Myocyte (in vitro differentiated cells): ENCODE results near the gene IRF8. TPM values are rescaled to one million over a fixed set of nuclear protein-coding genes. Genes with fewer than 3 reads are reported as not detected.
"Not testable (repeated sequence)": the region's sequence is repeated elsewhere in the genome, so short reads cannot be mapped to it uniquely, and the experiment has no call there.

ENCODE experiments used
- DNase-seq: peaks from one replicate; pipeline ENCODE4 v3.0.0-alpha.2; 2012; ENCODE audit warnings: low read depth
- polyA plus RNA-seq: library from polyadenylated mRNA; unstranded; fragments of >200 nt; gene quantifications from one replicate; pipeline ENCODE4 v1.2.1, GENCODE V29; 2012; ENCODE audit warnings: missing spikeins
- total RNA-seq: library from RNA; depleted of rRNA; stranded (reverse); fragments of >200 nt; gene quantifications from 2 replicates; pipeline ENCODE4 v1.2.3, GENCODE V29; 2014

The IRF8 gene
- not detected in 2 replicates for total RNA-seq
- not detected for polyA plus RNA-seq

- no peak for DNase-seq
Measured at GRCh38 chr16:85898521-85899442, at the start of gene IRF8. Gene IRF8, plus strand, starts transcription at chr16:85899162. Its CDS starts 3,854 bp downstream, at chr16:85903016.

GRCh38 chr16:85849388-85849787 lies 49.6 kb upstream of the IRF8 start:
- DNase-seq = no peak

DNA sequence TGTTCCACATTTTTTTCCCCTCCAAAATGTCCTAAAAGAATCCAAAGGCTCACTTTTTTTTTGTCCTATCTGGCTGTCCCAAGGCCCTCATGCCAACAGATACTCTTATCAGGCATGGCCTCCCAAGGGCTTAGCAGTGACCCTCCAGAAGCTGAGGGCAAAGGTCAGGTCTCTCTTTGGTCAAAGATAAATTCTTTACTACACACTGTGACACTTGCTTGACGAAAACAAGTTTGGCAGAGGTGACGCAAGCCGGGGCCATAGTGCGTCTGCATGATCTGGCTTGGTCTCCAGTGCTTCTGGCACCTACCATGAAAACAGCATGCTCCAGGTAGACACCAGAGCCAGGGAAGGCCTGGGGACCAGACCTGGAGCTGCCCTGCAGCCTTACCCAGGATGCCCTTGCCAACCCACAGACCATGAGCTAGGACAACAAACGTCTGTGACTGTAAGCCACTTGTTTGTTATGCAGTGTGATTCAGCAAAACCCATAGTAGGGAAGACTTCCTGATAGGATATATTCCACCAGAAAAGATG lies 48.5 kb upstream of the IRF8 start:
- no peak for DNase-seq

GRCh38 chr16:85851034-85851785 lies 47.8 kb upstream of the IRF8 start:
- no peak for DNase-seq

DNA sequence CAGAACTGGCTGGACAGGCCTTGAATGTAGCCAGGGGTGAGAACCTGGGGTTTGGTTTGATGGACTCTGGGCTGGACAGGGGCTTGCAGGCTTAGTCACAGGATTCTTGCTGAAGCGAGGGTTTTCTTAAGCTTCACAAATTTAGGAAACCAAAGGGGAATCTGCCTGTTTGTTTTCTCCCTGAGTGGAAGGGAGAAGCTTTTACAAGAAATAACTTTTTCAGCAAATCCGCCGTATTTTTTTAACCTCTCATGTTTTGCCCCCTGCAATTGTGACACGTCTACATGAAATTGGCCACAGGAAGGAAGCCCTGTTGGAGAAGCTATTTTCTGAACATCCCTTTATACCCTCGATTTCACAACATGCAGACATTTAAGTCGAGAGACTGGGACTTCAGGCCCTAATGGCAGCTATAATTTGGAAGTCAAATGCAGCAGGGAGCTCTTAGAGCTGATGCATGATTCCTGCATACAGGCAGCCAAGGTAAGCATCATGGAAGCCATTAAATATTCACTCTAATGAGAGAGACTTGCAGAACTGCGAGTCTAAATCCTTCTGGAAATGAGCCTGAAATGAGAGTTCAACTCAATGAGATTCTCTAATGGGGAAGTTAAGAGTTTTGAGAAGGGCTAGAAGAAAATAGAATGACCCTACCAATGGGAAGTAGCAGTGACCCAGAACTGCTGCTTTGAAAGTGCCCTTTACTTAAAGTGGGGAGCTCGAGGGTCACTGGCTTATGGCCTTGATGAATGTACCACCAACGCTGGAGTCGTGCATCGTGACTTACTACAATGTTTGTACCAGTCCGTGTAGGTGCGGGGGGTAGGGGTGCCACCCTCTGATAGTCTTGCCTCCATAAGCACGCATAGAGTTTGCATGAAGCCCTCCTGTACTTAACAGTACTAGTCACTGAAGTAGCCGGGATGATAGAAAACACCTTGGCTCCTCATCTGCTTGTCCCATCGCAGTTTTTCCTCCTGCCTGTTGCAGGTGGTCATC lies 45.1 kb upstream of the IRF8 start:
- DNase-seq = no peak

- DNase-seq = no peak
Measured at GRCh38 chr16:85854935-85855334, 44.0 kb upstream of the IRF8 start.

GRCh38 chr16:85856079-85856478 lies 42.9 kb upstream of the IRF8 start:
- no peak for DNase-seq

- DNase-seq = no peak
Measured at GRCh38 chr16:85856585-85856984, 42.4 kb upstream of the IRF8 start.

DNA sequence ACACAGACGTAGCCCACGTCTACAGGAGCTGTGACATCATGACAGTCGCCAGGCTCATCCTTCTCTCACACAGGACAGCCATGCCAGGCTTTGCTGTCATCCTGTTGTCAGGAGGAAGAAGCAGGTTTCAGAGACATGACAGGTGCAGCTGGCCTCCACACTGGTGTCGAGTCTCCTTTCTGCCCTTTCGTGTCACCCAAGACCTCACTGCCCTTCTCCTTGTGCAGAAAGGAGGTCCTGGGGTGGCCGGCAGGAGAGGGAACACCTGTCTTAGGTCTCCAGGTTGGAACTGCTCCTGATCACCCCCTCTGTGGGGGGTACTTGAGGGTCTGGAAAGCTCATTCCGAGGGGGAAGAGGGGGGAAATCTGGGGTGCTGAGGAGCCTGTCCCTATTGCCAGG lies 41.6 kb upstream of the IRF8 start:
- DNase-seq = no peak

DNA sequence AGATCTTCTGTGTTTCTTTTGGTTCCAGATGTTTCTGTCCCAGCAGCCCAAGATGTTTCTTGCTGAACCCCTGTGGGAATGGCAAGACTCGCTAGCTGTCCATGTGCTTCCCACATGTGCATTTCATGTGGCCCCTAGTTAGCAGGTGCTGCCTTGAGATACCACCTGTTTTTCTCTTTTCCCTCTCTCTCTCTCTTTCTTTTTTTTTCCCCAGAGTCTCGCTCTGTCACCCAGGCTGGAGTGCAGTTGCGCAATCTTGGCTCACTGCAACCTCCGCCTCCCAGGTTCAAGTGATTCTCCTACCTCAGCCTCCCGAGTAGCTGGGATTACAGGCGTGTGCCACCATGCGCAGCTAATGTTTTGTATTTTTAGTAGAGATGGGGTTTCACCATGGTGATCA lies 40.4 kb upstream of the IRF8 start:
- not testable (repeated sequence) for DNase-seq

DNA sequence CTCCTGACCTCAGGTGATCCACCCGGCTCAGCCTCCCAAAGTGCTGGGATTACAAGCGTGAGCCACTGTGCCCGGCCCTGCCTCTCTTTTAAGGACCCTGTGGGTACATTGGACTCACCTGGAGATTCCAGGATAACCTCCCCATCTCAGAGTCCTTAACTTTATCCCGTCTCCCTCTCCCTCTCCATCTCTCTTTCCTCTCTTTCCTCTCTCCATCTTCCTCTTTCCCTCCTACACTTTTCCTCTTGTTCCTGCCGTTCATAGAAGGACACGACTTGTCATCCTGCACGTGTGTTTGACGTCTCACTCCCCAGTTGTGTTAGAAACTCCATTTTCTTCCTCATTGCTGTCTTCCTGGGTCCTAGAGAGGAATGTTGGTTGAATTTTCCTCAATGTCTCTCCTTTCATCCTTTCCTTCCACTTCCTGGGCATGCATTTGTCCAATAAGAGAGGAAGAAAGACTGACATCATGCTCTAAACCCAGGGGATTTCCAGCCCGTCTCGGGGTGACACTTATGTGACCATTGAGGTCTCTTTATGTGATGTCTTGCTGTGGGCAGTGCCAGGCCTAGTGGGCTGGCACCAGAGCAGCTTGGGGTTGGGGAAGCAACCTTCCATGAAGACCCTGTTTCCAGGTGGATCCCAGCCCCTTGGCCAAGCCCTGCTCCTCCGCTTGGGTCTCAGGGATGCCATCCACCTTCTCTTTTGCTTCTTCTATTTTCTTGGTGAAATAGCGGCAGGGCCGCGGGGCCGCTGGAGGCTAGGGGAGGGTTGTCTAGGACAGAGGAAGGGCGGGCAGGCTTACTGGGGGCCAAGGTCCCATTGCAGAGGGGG lies 39.8 kb upstream of the IRF8 start:
- DNase-seq = no peak

GRCh38 chr16:85859818-85860125 lies 39.2 kb upstream of the IRF8 start:
- DNase-seq = no peak

- DNase-seq = no peak
Measured at GRCh38 chr16:85860413-85861094, 38.4 kb upstream of the IRF8 start.

DNA sequence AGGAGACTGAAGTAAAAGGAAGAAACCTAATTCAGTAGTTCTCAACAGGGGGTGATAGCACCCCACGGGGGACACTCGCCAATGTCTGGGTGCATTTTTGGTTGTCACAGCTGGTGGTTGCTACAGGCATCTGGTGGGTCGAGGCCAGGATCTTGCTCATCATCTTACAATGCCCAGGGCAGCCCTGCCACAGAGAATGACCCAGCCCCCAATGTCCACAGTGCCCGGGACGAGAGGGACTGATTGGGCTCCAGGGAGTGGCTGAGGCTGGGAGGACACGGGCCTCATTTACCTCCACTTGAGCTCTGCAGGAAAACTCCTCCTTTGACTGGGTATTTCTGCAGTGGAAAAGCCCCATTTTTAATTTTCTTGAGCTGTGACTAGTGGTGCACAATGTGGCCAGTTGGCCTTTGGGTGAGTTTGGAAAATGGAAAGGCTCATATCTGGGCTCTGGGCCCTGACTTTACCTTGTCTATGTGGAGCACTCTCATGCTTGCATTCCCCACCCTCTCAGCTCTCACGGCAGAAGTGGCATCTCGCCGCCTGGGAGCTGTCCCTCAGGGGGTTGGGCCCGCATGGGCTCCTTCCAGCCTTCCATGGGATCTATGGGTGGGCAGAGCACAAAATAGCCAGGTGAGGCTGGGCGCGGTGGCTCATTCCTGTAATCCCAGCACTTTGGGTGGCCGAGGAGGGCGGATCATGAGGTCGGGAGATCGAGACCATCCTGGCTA lies 37.7 kb upstream of the IRF8 start:
- no peak for DNase-seq

DNA sequence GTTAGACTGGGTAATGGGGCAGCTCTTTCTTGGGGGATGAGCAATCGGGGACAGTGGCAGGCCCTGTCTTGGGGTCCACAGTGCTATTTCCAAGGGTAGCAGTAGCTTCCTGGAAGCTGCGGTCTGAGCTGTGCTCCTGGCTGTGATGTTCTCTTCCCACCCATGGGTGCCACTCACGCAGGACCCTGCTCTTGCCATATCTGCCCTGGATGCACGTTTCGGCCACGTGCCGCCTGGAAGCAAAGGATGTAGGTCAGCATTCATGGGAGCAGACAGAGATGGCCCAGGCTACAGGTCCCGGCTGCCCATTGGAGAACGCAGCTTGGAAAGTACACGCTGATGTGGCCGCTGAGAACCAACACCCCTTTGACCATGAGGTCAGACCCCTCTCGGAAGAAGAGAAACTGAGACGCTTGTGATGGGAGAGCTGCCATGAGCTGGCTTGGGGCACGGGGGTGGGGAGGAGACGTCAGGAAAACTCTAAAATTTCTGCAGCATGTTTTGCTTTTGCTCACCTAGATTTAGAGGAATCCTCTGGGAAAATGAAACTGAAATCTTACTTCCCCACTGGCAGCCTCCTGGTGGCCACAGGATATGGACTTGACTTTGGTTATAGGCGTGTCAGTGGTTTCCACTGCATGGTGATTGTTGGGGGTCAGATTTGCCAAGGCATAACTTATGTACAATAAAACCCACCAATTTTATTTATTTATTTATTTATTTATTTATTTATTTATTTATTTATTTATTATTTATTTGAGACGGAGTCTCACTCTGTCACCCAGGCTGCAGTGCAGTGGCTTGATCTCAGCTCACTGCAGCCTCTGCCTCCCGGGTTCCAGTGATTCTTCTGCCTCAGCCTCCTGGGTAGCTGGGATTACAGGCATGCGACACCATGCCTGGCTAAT lies 36.2 kb upstream of the IRF8 start:
- no peak for DNase-seq

GRCh38 chr16:85863384-85863774 lies 35.6 kb upstream of the IRF8 start:
- no peak for DNase-seq

- DNase-seq = no peak
Measured at GRCh38 chr16:85864965-85865364, 34.0 kb upstream of the IRF8 start.

- no peak for DNase-seq
Measured at GRCh38 chr16:85867189-85867588, 31.8 kb upstream of the IRF8 start.
